ENCODE results near the gene PRCP.
"Not testable (repeated sequence)": the region's sequence is repeated elsewhere in the genome, so short reads cannot be mapped to it uniquely, and the experiment has no call there.

The PRCP gene

DNA sequence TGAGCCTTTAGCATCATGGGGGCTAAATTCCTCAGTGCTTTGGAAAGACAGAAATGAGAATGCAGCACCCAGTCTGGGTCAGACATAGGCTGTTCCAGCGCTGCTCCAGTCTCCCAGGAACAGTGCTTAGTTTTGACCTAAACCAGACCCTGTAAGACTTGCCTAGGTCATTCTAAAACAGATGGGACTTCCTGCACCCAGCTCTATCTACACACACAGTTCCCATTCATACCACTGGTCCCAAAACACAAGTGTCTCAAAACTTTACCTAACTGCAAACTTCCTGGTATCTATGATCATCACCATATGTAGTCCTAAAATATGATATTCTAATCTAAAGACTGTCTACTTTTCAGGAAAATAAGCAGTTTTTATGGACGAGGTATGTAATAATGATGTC, 37.9 kb downstream of the PRCP start:
- peaks cover 0 to 3% (median 0%) of the 10 kb centered on the region in 5 donors for H3K36me3 ChIP-seq (ENCODE audit: control insufficient read depth in 5 of 5, insufficient read depth in 5 of 5, low read length in 5 of 5)
- no peaks in the 10 kb centered on the region for H3K27me3 ChIP-seq (ENCODE audit: control insufficient read depth in 5 of 5, insufficient read depth in 4 of 5, low read length in 5 of 5)
- H3K9ac ChIP-seq (ENCODE audit: low read length in 5 of 5) = no peak overlapping the region
- H3K4me3 ChIP-seq (ENCODE audit: low read depth in 1 of 5, low read length in 5 of 5) = no peak overlapping the region
- H3K4me1 ChIP-seq (ENCODE audit: control insufficient read depth in 5 of 5, insufficient read depth in 5 of 5, low read length in 5 of 5) = peaks cover 0 to 28% (median 26%) of the 10 kb centered on the region in 5 donors
- H3K27ac ChIP-seq (ENCODE audit: low read depth, low read length) = no peak overlapping the region
- no peaks in the 10 kb centered on the region for H3K9me3 ChIP-seq (ENCODE audit: control insufficient read depth in 5 of 5, low read length in 5 of 5)

DNA sequence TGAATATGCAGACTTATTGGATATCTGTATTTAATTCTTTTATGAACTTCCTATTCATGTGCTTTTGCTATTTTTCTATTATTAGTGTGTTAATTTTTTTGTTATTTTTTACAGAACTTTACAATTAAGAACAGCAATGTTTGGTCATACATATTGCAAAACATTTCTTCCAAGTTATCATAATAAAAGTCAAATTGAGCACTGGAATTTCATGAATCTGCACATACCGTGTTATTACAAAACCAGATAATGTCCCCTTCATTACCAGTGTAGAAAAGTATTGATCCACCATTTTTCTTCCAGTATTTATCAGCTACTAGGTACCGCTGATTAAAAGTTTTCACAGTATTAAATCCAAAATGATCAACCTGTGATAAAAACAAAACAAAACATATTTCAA, 40.5 kb downstream of the PRCP start:
- no peak overlapping the region for H3K27ac ChIP-seq (ENCODE audit: low read depth, low read length)
- H3K4me3 ChIP-seq (ENCODE audit: low read depth in 1 of 5, low read length in 5 of 5) = no peak overlapping the region
- H3K9me3 ChIP-seq (ENCODE audit: control insufficient read depth in 5 of 5, low read length in 5 of 5) = no peaks in the 10 kb centered on the region
- peaks cover 0 to 26% (median 20%) of the 10 kb centered on the region in 5 donors for H3K4me1 ChIP-seq (ENCODE audit: control insufficient read depth in 5 of 5, insufficient read depth in 5 of 5, low read length in 5 of 5)
- no peak overlapping the region for H3K9ac ChIP-seq (ENCODE audit: low read length in 5 of 5)
- no peaks in the 10 kb centered on the region for H3K27me3 ChIP-seq (ENCODE audit: control insufficient read depth in 5 of 5, insufficient read depth in 4 of 5, low read length in 5 of 5)
- peaks cover 0 to 3% (median 0%) of the 10 kb centered on the region in 5 donors for H3K36me3 ChIP-seq (ENCODE audit: control insufficient read depth in 5 of 5, insufficient read depth in 5 of 5, low read length in 5 of 5)

DNA sequence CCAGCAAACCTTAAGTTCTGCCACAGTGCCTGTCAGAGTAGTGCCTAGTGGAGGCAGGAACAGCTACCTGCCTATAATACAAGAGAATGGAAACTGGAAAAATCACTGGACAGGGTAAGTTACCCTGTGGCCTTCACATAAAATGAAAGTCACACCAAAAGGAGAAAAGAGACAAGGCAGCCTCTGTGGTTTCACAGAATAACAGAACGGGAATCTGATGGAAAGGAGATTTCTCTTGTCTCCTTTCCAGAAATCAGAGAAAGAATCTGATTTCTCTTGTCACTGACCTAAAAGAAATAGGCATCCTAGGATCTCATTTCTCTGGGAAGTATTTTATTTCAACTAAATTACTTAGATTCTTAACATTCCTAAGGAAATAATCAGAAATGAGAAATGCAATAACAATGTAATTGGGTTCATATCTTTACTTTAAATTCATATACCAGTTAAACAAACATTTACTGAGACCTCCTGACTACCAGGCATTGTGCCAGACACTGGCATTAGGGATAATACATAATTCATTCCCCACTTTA, 41.6 kb downstream of the PRCP start:
- peaks cover 0 to 3% (median 0%) of the 10 kb centered on the region in 5 donors for H3K36me3 ChIP-seq (ENCODE audit: control insufficient read depth in 5 of 5, insufficient read depth in 5 of 5, low read length in 5 of 5)
- peak overlapping the region; percentile 44 for H3K27ac ChIP-seq (ENCODE audit: low read depth, low read length)
- no peaks in the 10 kb centered on the region for H3K9me3 ChIP-seq (ENCODE audit: control insufficient read depth in 5 of 5, low read length in 5 of 5)
- H3K4me3 ChIP-seq (ENCODE audit: low read depth in 1 of 5, low read length in 5 of 5) = no peak overlapping the region
- peaks cover 0 to 20% (median 12%) of the 10 kb centered on the region in 5 donors for H3K4me1 ChIP-seq (ENCODE audit: control insufficient read depth in 5 of 5, insufficient read depth in 5 of 5, low read length in 5 of 5)
- no peaks in the 10 kb centered on the region for H3K27me3 ChIP-seq (ENCODE audit: control insufficient read depth in 5 of 5, insufficient read depth in 4 of 5, low read length in 5 of 5)
- H3K9ac ChIP-seq (ENCODE audit: low read length in 5 of 5) = peak overlapping the region in 3 of 5 donors; percentile 9 to 48 (median 16)

DNA sequence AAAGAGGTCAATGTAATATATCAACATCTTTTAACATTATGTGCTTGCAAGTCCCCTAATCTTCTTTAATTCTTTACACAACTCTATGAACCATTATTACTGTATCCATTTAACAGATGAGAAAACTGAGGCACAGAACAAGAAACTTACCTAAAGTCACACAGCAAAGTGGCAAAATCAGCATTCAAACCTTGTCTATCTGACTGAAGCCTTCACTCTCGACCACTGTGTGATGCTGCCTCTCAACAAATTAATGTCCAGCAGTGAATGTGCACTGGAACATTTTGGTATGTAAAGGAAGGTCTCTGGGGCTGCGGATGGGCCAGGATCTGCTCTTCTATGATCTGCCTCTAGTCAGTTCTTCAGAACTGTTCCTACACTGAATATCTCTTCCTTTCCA, 42.1 kb downstream of the PRCP start:
- Histone ChIP-seq H3K4me1 (ENCODE audit: control insufficient read depth in 5 of 5, insufficient read depth in 5 of 5, low read length in 5 of 5) (peaks cover 0 to 20% (median 12%) of the 10 kb centered on the region in 5 donors), H3K27ac (ENCODE audit: low read depth, low read length) (peak overlapping the region; percentile 44), H3K9me3 (ENCODE audit: control insufficient read depth in 5 of 5, low read length in 5 of 5) (no peaks in the 10 kb centered on the region), H3K4me3 (ENCODE audit: low read depth in 1 of 5, low read length in 5 of 5) (no peak overlapping the region), H3K27me3 (ENCODE audit: control insufficient read depth in 5 of 5, insufficient read depth in 4 of 5, low read length in 5 of 5) (no peaks in the 10 kb centered on the region), H3K36me3 (ENCODE audit: control insufficient read depth in 5 of 5, insufficient read depth in 5 of 5, low read length in 5 of 5) (peaks cover 0 to 3% (median 0%) of the 10 kb centered on the region in 5 donors), H3K9ac (ENCODE audit: low read length in 5 of 5) (peak overlapping the region in 3 of 5 donors; percentile 9 to 48 (median 16))

DNA sequence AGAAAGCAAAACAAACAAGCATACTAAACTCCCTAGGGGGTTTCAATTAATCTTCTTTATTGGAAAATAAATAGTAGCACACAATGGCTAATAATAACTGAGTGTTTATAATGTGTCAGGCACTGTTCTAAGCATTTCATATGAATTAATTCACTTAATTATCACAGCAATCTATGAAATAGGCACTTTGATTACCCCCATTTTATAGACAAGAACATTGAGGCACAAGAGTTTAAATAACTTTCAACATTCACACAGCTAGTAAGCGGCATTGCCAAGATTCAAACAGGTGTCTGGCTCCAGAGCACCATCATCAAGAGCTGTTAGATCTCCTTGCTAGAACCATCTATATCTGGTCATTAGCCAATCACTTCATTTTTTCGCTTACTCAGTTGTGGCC, 43.1 kb downstream of the PRCP start:
- no peak overlapping the region for H3K27ac ChIP-seq (ENCODE audit: low read depth, low read length)
- H3K9me3 ChIP-seq (ENCODE audit: control insufficient read depth in 5 of 5, low read length in 5 of 5) = no peaks in the 10 kb centered on the region
- H3K27me3 ChIP-seq (ENCODE audit: control insufficient read depth in 5 of 5, insufficient read depth in 4 of 5, low read length in 5 of 5) = no peaks in the 10 kb centered on the region
- peaks cover 0 to 3% (median 0%) of the 10 kb centered on the region in 5 donors for H3K36me3 ChIP-seq (ENCODE audit: control insufficient read depth in 5 of 5, insufficient read depth in 5 of 5, low read length in 5 of 5)
- H3K4me1 ChIP-seq (ENCODE audit: control insufficient read depth in 5 of 5, insufficient read depth in 5 of 5, low read length in 5 of 5) = peaks cover 0 to 20% (median 12%) of the 10 kb centered on the region in 5 donors
- no peak overlapping the region for H3K4me3 ChIP-seq (ENCODE audit: low read depth in 1 of 5, low read length in 5 of 5)
- H3K9ac ChIP-seq (ENCODE audit: low read length in 5 of 5) = no peak overlapping the region

DNA sequence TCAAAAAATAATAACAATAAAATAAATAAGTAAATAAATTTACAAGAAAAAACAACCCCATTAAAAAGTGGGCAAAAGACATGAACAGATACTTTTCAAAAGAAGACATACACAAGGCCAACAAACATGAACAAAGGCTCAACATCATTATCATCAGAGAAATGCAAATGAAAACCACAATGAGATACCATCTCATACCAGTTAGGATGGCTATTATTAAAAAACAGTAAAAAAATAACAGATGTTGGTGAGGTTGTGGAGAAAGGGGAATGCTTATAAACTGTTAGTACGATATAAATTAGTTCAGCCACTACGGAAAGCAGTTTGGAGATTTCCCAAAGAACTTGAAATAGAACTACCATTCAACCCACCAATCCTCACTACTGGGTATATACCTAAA, 44.6 kb downstream of the PRCP start:
- H3K9ac ChIP-seq (ENCODE audit: low read length in 5 of 5) = no peak overlapping the region
- H3K27me3 ChIP-seq (ENCODE audit: control insufficient read depth in 5 of 5, insufficient read depth in 4 of 5, low read length in 5 of 5) = no peaks in the 10 kb centered on the region
- H3K9me3 ChIP-seq (ENCODE audit: control insufficient read depth in 5 of 5, low read length in 5 of 5) = no peaks in the 10 kb centered on the region
- H3K4me3 ChIP-seq (ENCODE audit: low read depth in 1 of 5, low read length in 5 of 5) = no peak overlapping the region
- peaks cover 0 to 7% (median 3%) of the 10 kb centered on the region in 5 donors for H3K36me3 ChIP-seq (ENCODE audit: control insufficient read depth in 5 of 5, insufficient read depth in 5 of 5, low read length in 5 of 5)
- H3K27ac ChIP-seq (ENCODE audit: low read depth, low read length) = no peak overlapping the region
- H3K4me1 ChIP-seq (ENCODE audit: control insufficient read depth in 5 of 5, insufficient read depth in 5 of 5, low read length in 5 of 5) = peaks cover 0 to 20% (median 12%) of the 10 kb centered on the region in 5 donors

DNA sequence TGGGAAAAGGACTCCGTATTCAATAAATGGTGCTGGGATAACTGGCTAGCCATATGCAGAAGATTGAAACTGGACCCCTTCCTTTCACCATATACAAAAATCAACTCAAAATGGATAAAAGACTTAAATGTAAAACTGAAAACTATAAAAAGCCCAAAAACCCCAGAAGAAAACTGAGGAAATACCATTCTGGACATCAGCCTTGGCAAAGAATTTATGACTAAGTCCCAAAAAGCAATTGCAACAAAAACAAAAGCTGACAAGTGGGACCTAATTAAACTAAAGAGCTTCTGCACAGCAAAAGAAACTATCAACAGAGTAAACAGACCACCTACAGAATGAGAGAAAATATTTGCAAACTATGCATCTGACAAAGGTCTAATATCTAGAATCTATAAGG, 45.3 kb downstream of the PRCP start:
- H3K9me3 ChIP-seq (ENCODE audit: control insufficient read depth in 5 of 5, low read length in 5 of 5); H3K27ac ChIP-seq (ENCODE audit: low read depth, low read length); H3K36me3 ChIP-seq (ENCODE audit: control insufficient read depth in 5 of 5, insufficient read depth in 5 of 5, low read length in 5 of 5); H3K9ac ChIP-seq (ENCODE audit: low read length in 5 of 5); H3K4me3 ChIP-seq (ENCODE audit: low read depth in 1 of 5, low read length in 5 of 5); H3K27me3 ChIP-seq (ENCODE audit: control insufficient read depth in 5 of 5, insufficient read depth in 4 of 5, low read length in 5 of 5): not testable (repeated sequence)
- peaks cover 0 to 20% (median 12%) of the 10 kb centered on the region in 5 donors for H3K4me1 ChIP-seq (ENCODE audit: control insufficient read depth in 5 of 5, insufficient read depth in 5 of 5, low read length in 5 of 5)

DNA sequence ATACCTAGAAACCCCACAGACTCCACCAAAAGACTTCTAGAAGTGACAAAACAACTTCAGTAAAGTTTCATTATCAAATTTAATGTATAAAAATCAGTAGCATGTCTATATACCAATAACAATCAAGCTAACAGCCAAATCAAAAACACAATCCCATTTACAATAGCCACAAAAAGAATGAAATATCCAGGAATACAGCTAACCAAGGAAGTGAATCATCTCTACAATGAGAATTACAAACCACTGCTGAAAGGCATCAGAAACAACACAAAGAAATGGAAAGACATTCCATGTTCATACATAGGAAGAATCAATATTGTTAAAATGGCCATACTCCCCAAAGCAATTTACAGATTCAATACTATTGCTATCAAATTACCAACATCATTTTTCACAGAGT, 46.0 kb downstream of the PRCP start:
- no peak overlapping the region for H3K9ac ChIP-seq (ENCODE audit: low read length in 5 of 5)

DNA sequence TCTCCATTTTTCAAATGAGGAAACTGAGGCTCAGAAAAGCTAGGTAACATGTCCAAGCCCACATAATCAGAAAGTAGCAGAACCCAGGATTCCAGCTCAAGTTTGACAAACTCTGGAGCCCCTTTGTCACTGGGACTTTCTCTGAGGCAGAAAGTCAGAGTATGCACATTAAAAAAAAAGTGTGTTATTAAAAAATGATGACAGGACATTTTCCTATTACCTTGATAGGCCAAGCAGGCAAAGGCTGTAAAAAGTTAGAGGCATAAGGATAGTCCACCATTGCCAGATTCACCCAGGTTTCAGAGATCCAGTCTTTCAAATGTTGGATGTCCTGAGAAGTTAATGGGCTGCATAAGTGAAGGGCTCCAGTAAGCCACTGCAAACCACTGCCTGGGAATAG, 51.4 kb downstream of the PRCP start:
- peaks cover 10 to 30% (median 17%) of the 10 kb centered on the region in 5 donors for H3K36me3 ChIP-seq (ENCODE audit: control insufficient read depth in 5 of 5, insufficient read depth in 5 of 5, low read length in 5 of 5)
- H3K4me1 ChIP-seq (ENCODE audit: control insufficient read depth in 5 of 5, insufficient read depth in 5 of 5, low read length in 5 of 5) = no peaks in the 10 kb centered on the region
- H3K9ac ChIP-seq (ENCODE audit: low read length in 5 of 5) = no peak overlapping the region
- H3K4me3 ChIP-seq (ENCODE audit: low read depth in 1 of 5, low read length in 5 of 5) = no peak overlapping the region
- H3K27me3 ChIP-seq (ENCODE audit: control insufficient read depth in 5 of 5, insufficient read depth in 4 of 5, low read length in 5 of 5) = no peaks in the 10 kb centered on the region
- H3K27ac ChIP-seq (ENCODE audit: low read depth, low read length) = no peak overlapping the region
- no peaks in the 10 kb centered on the region for H3K9me3 ChIP-seq (ENCODE audit: control insufficient read depth in 5 of 5, low read length in 5 of 5)

More for the DNA sequence above, 46.0 kb downstream of the PRCP start:
- Histone ChIP-seq H3K9me3 (ENCODE audit: control insufficient read depth in 5 of 5, low read length in 5 of 5) (no peaks in the 10 kb centered on the region), H3K27me3 (ENCODE audit: control insufficient read depth in 5 of 5, insufficient read depth in 4 of 5, low read length in 5 of 5) (no peaks in the 10 kb centered on the region), H3K36me3 (ENCODE audit: control insufficient read depth in 5 of 5, insufficient read depth in 5 of 5, low read length in 5 of 5) (peaks cover 4 to 13% (median 8%) of the 10 kb centered on the region in 5 donors), H3K4me3 (ENCODE audit: low read depth in 1 of 5, low read length in 5 of 5) (no peak overlapping the region), H3K4me1 (ENCODE audit: control insufficient read depth in 5 of 5, insufficient read depth in 5 of 5, low read length in 5 of 5) (peaks cover 0 to 15% (median 12%) of the 10 kb centered on the region in 5 donors), H3K27ac (ENCODE audit: low read depth, low read length) (no peak overlapping the region)

DNA sequence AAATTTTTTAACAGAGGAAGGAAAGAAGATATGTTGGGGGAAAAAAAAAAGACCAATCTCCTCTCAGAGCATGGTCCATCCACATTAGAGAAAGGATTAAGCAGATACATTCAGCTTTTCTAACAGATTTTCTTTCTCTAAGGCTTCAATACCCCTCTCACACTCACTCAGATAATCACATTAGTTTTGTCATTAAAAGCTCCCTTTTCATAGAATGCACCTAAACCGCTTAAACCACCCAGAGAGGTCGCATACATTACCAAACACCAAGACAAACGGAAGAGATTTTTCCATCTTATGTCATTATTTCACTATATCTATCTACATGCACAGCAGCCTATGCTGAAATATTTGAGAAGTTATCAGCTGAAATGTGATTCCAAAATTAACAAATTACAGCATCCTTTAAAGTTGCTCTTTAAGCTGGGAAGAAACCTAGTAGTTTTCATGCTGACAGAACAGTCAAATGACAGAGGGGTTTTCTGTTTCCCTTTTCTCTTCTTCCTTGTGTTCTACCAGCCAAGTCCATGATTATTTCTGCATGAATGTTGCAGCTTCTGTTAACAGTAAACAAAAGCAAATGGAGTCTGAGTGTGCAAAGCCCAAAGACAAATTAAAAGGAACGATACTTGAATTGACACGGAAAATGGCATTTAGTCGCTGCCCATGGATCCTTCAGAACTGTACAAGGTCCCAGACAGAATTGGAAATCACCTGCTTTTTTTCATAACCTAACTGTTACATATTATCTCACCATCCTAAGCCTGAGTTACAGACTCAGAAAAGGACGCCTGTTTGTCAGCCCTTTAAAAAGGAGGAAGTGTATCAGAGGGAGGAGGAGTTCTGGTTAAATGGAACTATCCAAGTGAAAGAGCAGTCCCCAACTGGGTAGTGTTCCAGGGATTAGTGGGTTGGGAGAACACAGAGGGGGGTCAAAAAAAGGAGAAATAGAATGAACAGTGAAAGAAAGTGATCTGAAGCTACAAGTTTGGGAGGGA, 54.6 kb downstream of the PRCP start:
- Histone ChIP-seq H3K9me3 (ENCODE audit: control insufficient read depth in 5 of 5, low read length in 5 of 5) (no peaks in the 10 kb centered on the region), H3K36me3 (ENCODE audit: control insufficient read depth in 5 of 5, insufficient read depth in 5 of 5, low read length in 5 of 5) (peaks cover 17 to 34% (median 23%) of the 10 kb centered on the region in 5 donors), H3K4me1 (ENCODE audit: control insufficient read depth in 5 of 5, insufficient read depth in 5 of 5, low read length in 5 of 5) (no peaks in the 10 kb centered on the region), H3K4me3 (ENCODE audit: low read depth in 1 of 5, low read length in 5 of 5) (no peak overlapping the region), H3K27me3 (ENCODE audit: control insufficient read depth in 5 of 5, insufficient read depth in 4 of 5, low read length in 5 of 5) (no peaks in the 10 kb centered on the region), H3K9ac (ENCODE audit: low read length in 5 of 5) (no peak overlapping the region), H3K27ac (ENCODE audit: low read depth, low read length) (no peak overlapping the region)
